ENCODE results near the gene CYFIP1. TPM values are rescaled to one million over a fixed set of nuclear protein-coding genes. Genes with fewer than 3 reads are reported as not detected.

CYFIP1 gene
- polyA plus RNA-seq, 1 donor from 2014 or later = 9.3 TPM

DNA sequence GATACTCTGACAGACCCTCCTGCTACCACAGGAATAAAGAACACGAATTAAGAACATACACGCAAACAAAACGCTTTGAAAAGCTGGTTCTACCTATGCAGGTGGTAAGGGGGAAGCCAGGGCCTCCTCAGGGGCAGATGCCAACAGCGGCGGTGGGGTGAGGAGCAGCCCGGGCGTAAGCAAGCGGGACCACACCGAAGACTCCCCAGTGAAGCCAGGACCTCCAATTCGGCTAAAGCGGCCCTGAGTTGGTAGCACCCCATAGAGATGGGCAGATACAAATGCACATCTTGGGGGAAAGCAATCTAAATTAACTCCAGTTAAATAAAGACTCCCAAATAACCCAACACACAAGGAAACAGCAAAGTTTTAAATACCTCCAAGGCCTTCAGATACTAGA lies 109.3 kb downstream of the CYFIP1 start:
- H3K36me3 ChIP-seq (ENCODE audit: insufficient read depth, low read length) = no peaks in the 10 kb centered on the region
- no peaks in the 10 kb centered on the region for H3F3A ChIP-seq (ENCODE audit: insufficient read depth, low read length, poor library complexity, severe bottlenecking)
- no peaks in the 10 kb centered on the region for H3K9me2 ChIP-seq (ENCODE audit: insufficient read depth, low read length)
- H3K4me2 ChIP-seq (ENCODE audit: low read length) = no peak overlapping the region
- TF ChIP-seq RAD21 (conservative IDR thresholded peaks at IDR 0.05) = no peak
- TF ChIP-seq EP300 (conservative IDR thresholded peaks at IDR 0.05; ENCODE audit: poor library complexity, severe bottlenecking) = no peak
- no peak for TF ChIP-seq POLR2AphosphoS5 (IDR thresholded peaks at IDR 0.05)
- no peak for TF ChIP-seq TAF1 (IDR thresholded peaks at IDR 0.05; ENCODE audit: low read depth)
- TF ChIP-seq, protein P1, sequence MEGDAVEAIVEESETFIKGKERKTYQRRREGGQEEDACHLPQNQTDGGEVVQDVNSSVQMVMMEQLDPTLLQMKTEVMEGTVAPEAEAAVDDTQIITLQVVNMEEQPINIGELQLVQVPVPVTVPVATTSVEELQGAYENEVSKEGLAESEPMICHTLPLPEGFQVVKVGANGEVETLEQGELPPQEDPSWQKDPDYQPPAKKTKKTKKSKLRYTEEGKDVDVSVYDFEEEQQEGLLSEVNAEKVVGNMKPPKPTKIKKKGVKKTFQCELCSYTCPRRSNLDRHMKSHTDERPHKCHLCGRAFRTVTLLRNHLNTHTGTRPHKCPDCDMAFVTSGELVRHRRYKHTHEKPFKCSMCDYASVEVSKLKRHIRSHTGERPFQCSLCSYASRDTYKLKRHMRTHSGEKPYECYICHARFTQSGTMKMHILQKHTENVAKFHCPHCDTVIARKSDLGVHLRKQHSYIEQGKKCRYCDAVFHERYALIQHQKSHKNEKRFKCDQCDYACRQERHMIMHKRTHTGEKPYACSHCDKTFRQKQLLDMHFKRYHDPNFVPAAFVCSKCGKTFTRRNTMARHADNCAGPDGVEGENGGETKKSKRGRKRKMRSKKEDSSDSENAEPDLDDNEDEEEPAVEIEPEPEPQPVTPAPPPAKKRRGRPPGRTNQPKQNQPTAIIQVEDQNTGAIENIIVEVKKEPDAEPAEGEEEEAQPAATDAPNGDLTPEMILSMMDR (IDR thresholded peaks at IDR 0.05; ENCODE audit: poor library complexity, severe bottlenecking) = no peak
- no peak for TF ChIP-seq SMC3 (conservative IDR thresholded peaks at IDR 0.05; ENCODE audit: poor library complexity)
- TF ChIP-seq, protein P2, sequence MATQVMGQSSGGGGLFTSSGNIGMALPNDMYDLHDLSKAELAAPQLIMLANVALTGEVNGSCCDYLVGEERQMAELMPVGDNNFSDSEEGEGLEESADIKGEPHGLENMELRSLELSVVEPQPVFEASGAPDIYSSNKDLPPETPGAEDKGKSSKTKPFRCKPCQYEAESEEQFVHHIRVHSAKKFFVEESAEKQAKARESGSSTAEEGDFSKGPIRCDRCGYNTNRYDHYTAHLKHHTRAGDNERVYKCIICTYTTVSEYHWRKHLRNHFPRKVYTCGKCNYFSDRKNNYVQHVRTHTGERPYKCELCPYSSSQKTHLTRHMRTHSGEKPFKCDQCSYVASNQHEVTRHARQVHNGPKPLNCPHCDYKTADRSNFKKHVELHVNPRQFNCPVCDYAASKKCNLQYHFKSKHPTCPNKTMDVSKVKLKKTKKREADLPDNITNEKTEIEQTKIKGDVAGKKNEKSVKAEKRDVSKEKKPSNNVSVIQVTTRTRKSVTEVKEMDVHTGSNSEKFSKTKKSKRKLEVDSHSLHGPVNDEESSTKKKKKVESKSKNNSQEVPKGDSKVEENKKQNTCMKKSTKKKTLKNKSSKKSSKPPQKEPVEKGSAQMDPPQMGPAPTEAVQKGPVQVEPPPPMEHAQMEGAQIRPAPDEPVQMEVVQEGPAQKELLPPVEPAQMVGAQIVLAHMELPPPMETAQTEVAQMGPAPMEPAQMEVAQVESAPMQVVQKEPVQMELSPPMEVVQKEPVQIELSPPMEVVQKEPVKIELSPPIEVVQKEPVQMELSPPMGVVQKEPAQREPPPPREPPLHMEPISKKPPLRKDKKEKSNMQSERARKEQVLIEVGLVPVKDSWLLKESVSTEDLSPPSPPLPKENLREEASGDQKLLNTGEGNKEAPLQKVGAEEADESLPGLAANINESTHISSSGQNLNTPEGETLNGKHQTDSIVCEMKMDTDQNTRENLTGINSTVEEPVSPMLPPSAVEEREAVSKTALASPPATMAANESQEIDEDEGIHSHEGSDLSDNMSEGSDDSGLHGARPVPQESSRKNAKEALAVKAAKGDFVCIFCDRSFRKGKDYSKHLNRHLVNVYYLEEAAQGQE (IDR thresholded peaks at IDR 0.05; ENCODE audit: borderline replicate concordance) = no peak
- no peak overlapping the region for H3K4me3 ChIP-seq (ENCODE audit: low read length)
- H3K9ac ChIP-seq (ENCODE audit: low read length) = no peak overlapping the region
- no peaks in the 10 kb centered on the region for H3K27me3 ChIP-seq (ENCODE audit: insufficient read depth, low read depth, low read length)
- H4K20me1 ChIP-seq (ENCODE audit: insufficient read depth) = no peaks in the 10 kb centered on the region
- no peak overlapping the region for H3K27ac ChIP-seq (ENCODE audit: low read length)
- H2AFZ ChIP-seq (ENCODE audit: low read depth, low read length) = no peak overlapping the region
- no peaks in the 10 kb centered on the region for H3K79me2 ChIP-seq (replicated peaks; ENCODE audit: insufficient read depth, low read length)
- H3K9me3 ChIP-seq (ENCODE audit: low read length) = no peaks in the 10 kb centered on the region

DNA sequence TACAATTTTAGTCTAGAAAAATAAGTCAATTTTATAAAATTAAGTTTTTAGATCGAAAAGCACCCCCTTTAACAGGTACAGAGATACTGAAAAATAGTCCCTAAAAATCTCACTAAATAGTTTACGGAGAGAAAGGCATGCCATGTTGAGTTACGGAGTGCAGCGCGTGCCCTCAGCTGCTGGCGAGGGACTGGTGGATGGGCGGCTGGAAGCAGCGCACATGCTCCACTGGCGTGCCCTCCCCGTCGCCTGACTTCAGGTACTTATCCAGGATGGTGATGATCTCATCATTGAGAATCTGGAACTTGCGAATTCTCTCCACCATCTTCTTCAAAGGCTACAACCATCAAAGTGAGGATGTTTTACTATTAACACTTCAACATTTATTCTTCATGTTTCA lies 110.3 kb downstream of the CYFIP1 start:
- Histone ChIP-seq H3K9me2 (ENCODE audit: insufficient read depth, low read length) (no peaks in the 10 kb centered on the region), H3K9ac (ENCODE audit: low read length) (no peak overlapping the region), H3K27me3 (ENCODE audit: insufficient read depth, low read depth, low read length) (no peaks in the 10 kb centered on the region), H2AFZ (ENCODE audit: low read depth, low read length) (no peak overlapping the region), H3F3A (ENCODE audit: insufficient read depth, low read length, poor library complexity, severe bottlenecking) (no peaks in the 10 kb centered on the region), H3K79me2 (replicated peaks; ENCODE audit: insufficient read depth, low read length) (no peaks in the 10 kb centered on the region), H4K20me1 (ENCODE audit: insufficient read depth) (no peaks in the 10 kb centered on the region), H3K9me3 (ENCODE audit: low read length) (no peaks in the 10 kb centered on the region), H3K4me3 (ENCODE audit: low read length) (no peak overlapping the region), H3K4me2 (ENCODE audit: low read length) (no peak overlapping the region), H3K36me3 (ENCODE audit: insufficient read depth, low read length) (no peaks in the 10 kb centered on the region), H3K27ac (ENCODE audit: low read length) (no peak overlapping the region)
- no peak for TF ChIP-seq SMC3 (conservative IDR thresholded peaks at IDR 0.05; ENCODE audit: poor library complexity)
- TF ChIP-seq, protein P1 (IDR thresholded peaks at IDR 0.05; ENCODE audit: poor library complexity, severe bottlenecking) = no peak
- TF ChIP-seq MXI1 (conservative IDR thresholded peaks at IDR 0.05; ENCODE audit: poor library complexity, severe bottlenecking) = no peak
- no peak for TF ChIP-seq POLR2AphosphoS5 (IDR thresholded peaks at IDR 0.05)
- TF ChIP-seq, protein P2 (IDR thresholded peaks at IDR 0.05; ENCODE audit: borderline replicate concordance) = no peak
- no peak for TF ChIP-seq EP300 (conservative IDR thresholded peaks at IDR 0.05; ENCODE audit: poor library complexity, severe bottlenecking)
- TF ChIP-seq EZH2 (IDR thresholded peaks at IDR 0.05; ENCODE audit: borderline replicate concordance, insufficient read depth, low read length, poor library complexity, severe bottlenecking) = no peak
- TF ChIP-seq TAF1 (IDR thresholded peaks at IDR 0.05; ENCODE audit: low read depth) = no peak
- TF ChIP-seq RAD21 (conservative IDR thresholded peaks at IDR 0.05) = no peak

Data from neural cell (in vitro differentiated cells).